SK-N-MC (cell line): ENCODE measurements around the gene UNC13B.
"Not testable (repeated sequence)": the region's sequence is repeated elsewhere in the genome, so short reads cannot be mapped to it uniquely, and the experiment has no call there.

ENCODE experiments used
- DNase-seq: peaks from one replicate; pipeline ENCODE4 v3.0.0-alpha.2; 2011; ENCODE audit warnings: low read depth, low spot score
- H3K27ac ChIP-seq: fragments of 200-600 bp; sonication (generic); 2 replicates; pipeline ENCODE4 v1.5.1; 2016; ENCODE audit warnings: mixed run types
- H3K36me3 ChIP-seq: fragments of 200-600 bp; sonication (generic); 2 replicates; pipeline ENCODE4 v1.6.1; 2017; ENCODE audit warnings: antibody characterized with exemption, low read length, mixed read lengths; ENCODE audit not compliant: insufficient read depth
- H3K4me3 ChIP-seq: fragments of 200-600 bp; sonication (generic); 2 replicates; pipeline ENCODE4 v1.5.1; 2016
- H3K9ac ChIP-seq: fragments of 200-600 bp; sonication (generic); 2 replicates; pipeline ENCODE4 v1.8.0; 2017; ENCODE audit warnings: mixed run types, mixed read lengths; ENCODE audit not compliant: insufficient read length
- H3K9me3 ChIP-seq: fragments of 200-600 bp; sonication (generic); 2 replicates; pipeline ENCODE4 v1.6.1; 2017; ENCODE audit warnings: low read depth, mild to moderate bottlenecking, antibody characterized with exemption, low read length, moderate library complexity, mixed read lengths
- EZH2 ChIP-seq: fragments of 200-600 bp; sonication (generic); IDR thresholded peaks from one replicate; pipeline ENCODE4 v1.6.1; 2017; ENCODE audit warnings: antibody characterized with exemption
- FOXP2 ChIP-seq: optimal IDR thresholded peaks from 2 replicates; pipeline ENCODE3; 2011; ENCODE audit warnings: mild to moderate bottlenecking, moderate library complexity; ENCODE audit not compliant: insufficient read depth; ENCODE audit errors: extremely low read length, control extremely low read depth
- POLR2AphosphoS5 ChIP-seq: IDR thresholded peaks from 2 replicates; pipeline ENCODE4 v1.6.1; 2012; ENCODE audit warnings: mild to moderate bottlenecking, low read depth, low read length, borderline replicate concordance

Gene UNC13B

GRCh38 chr9:35134920-35135319, 26.9 kb upstream of the UNC13B start:
- no peak overlapping the region for H3K27ac ChIP-seq
- H3K4me3 ChIP-seq: no peak overlapping the region
- no peak for DNase-seq
- no peaks in the 10 kb centered on the region for H3K36me3 ChIP-seq
- TF ChIP-seq POLR2AphosphoS5 (no peak), FOXP2 (no peak), EZH2 (no peak)
- H3K9ac ChIP-seq: no peak overlapping the region
- H3K9me3 ChIP-seq: no peaks in the 10 kb centered on the region

GRCh38 chr9:35135988-35136387, 25.8 kb upstream of the UNC13B start:
- no peak for DNase-seq
- TF ChIP-seq POLR2AphosphoS5 (no peak), EZH2 (no peak), FOXP2 (no peak)
- H3K27ac ChIP-seq: no peak overlapping the region
- no peaks in the 10 kb centered on the region for H3K36me3 ChIP-seq
- H3K9me3 ChIP-seq: no peaks in the 10 kb centered on the region
- H3K4me3 ChIP-seq: no peak overlapping the region
- no peak overlapping the region for H3K9ac ChIP-seq

- TF ChIP-seq EZH2: no peak
- no peak for TF ChIP-seq POLR2AphosphoS5
- no peak for TF ChIP-seq FOXP2
- H3K9ac ChIP-seq: no peak overlapping the region
- H3K9me3 ChIP-seq: no peaks in the 10 kb centered on the region
- no peak overlapping the region for H3K4me3 ChIP-seq
- no peak for DNase-seq
- no peaks in the 10 kb centered on the region for H3K36me3 ChIP-seq
- no peak overlapping the region for H3K27ac ChIP-seq
Measured at GRCh38 chr9:35136866-35137265, 24.9 kb upstream of the UNC13B start.

GRCh38 chr9:35140093-35140492, 21.7 kb upstream of the UNC13B start:
- H3K36me3 ChIP-seq: no peaks in the 10 kb centered on the region
- TF ChIP-seq EZH2: no peak
- TF ChIP-seq FOXP2: no peak
- TF ChIP-seq POLR2AphosphoS5: no peak
- no peaks in the 10 kb centered on the region for H3K9me3 ChIP-seq
- no peak overlapping the region for H3K4me3 ChIP-seq
- H3K9ac ChIP-seq: no peak overlapping the region
- no peak overlapping the region for H3K27ac ChIP-seq
- no peak for DNase-seq

- no peaks in the 10 kb centered on the region for H3K9me3 ChIP-seq
Measured at GRCh38 chr9:35142037-35142436, 19.8 kb upstream of the UNC13B start.

GRCh38 chr9:35147941-35148563, 13.8 kb upstream of the UNC13B start:
- H3K4me3 ChIP-seq, H3K27ac ChIP-seq, H3K9me3 ChIP-seq, H3K9ac ChIP-seq, H3K36me3 ChIP-seq, DNase-seq: not testable (repeated sequence)

More at GRCh38 chr9:35142037-35142436, 19.8 kb upstream of the UNC13B start:
- TF ChIP-seq FOXP2 (no peak), POLR2AphosphoS5 (no peak), EZH2 (no peak)
- no peak for DNase-seq
- H3K9ac ChIP-seq: no peak overlapping the region
- H3K27ac ChIP-seq: no peak overlapping the region
- H3K36me3 ChIP-seq: no peaks in the 10 kb centered on the region
- no peak overlapping the region for H3K4me3 ChIP-seq

GRCh38 chr9:35152926-35153325, 8.9 kb upstream of the UNC13B start:
- Histone ChIP-seq H3K9ac (no peak overlapping the region), H3K27ac (no peak overlapping the region), H3K36me3 (no peaks in the 10 kb centered on the region), H3K4me3 (no peak overlapping the region), H3K9me3 (no peaks in the 10 kb centered on the region)
- DNase-seq: no peak
- TF ChIP-seq POLR2AphosphoS5 (no peak), EZH2 (no peak), FOXP2 (no peak)

- no peak for DNase-seq
- Histone ChIP-seq H3K9ac (no peak overlapping the region), H3K4me3 (no peak overlapping the region), H3K9me3 (no peaks in the 10 kb centered on the region), H3K36me3 (no peaks in the 10 kb centered on the region), H3K27ac (no peak overlapping the region)
- TF ChIP-seq POLR2AphosphoS5: no peak
- no peak for TF ChIP-seq EZH2
- no peak for TF ChIP-seq FOXP2
Measured at GRCh38 chr9:35156781-35157180, 5.0 kb upstream of the UNC13B start.

GRCh38 chr9:35157836-35158235, 4.0 kb upstream of the UNC13B start:
- not testable (repeated sequence) for H3K36me3 ChIP-seq, H3K4me3 ChIP-seq, DNase-seq, H3K27ac ChIP-seq, H3K9ac ChIP-seq, H3K9me3 ChIP-seq
